ENCODE data around the gene DHODH.
"Not testable (repeated sequence)": the region's sequence is repeated elsewhere in the genome, so short reads cannot be mapped to it uniquely, and the experiment has no call there.

Gene DHODH

DNA sequence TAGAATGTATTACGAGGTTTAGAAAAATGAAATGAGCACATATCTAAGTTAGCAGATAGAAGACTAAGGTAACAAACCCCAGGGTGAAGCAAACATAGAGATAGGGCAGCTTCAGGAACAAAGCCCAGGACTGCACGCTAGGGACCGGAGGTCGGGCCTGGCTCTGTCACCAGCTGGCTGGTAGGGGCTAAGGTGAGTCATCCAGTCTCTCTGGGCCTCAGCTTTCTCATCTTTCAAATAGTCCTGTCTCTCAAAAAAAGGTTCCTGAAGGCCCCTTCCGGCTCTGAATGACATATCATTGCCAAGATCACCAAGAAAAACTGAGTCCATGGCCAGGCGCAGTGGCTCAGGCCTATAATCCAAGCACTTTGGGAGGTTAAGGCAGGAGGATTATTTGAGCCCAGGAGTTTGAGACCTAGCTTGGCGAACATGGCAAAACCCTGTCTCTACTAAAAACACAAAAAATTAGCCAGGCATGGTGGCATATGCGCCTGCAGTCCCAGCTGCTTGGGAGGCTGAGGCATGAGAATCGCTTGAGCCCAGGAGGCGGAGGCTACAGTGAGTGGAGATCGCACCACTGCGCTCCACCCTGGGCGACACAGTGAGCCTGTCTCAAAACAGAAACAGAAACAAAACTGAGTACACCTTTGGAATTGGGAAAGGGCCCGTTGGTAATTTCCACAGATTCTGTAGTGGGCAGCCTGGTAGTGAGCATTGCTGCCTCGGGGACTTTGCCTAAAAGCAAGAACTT, 34.3 kb upstream of the DHODH start:
- ChIA-PET POLR2A (no interaction called here), CTCF (interaction anchor here (0.9 kb wide), 1 partner anchor 91 kb away, joined by 3 read pairs; no protein-coding TSS in a partner anchor)
- no peak for DNase-seq (ENCODE audit: extremely low spot score)
- TF ChIP-seq CTBP1 (IDR thresholded peaks at IDR 0.05; ENCODE audit: borderline replicate concordance), result no peak
- TF ChIP-seq FOXK2 (IDR thresholded peaks at IDR 0.05), result no peak
- TF ChIP-seq TARDBP (IDR thresholded peaks at IDR 0.05), result no peak
- no peak for TF ChIP-seq NFRKB (IDR thresholded peaks at IDR 0.05)
- no peak for TF ChIP-seq SP1 (IDR thresholded peaks at IDR 0.05)
- no peak for TF ChIP-seq L3MBTL2 (conservative IDR thresholded peaks at IDR 0.05)
- no peak for TF ChIP-seq ARNT (IDR thresholded peaks at IDR 0.05)
- no peak for TF ChIP-seq BHLHE40 (IDR thresholded peaks at IDR 0.05; ENCODE audit: borderline replicate concordance)
- TF ChIP-seq ELF4 (IDR thresholded peaks at IDR 0.05), result no peak
- no peak for TF ChIP-seq FOXA1 (IDR thresholded peaks at IDR 0.05)
- TF ChIP-seq SUZ12 (IDR thresholded peaks at IDR 0.05), result no peak
- no peak for TF ChIP-seq LEF1 (IDR thresholded peaks at IDR 0.05; ENCODE audit: borderline replicate concordance)
- no peak for TF ChIP-seq HDGF (IDR thresholded peaks at IDR 0.05; ENCODE audit: borderline replicate concordance)
- TF ChIP-seq PKNOX1 (IDR thresholded peaks at IDR 0.05), result no peak

GRCh38 chr16:71985262-71985974, 23.1 kb upstream of the DHODH start:
- TF ChIP-seq NFRKB (IDR thresholded peaks at IDR 0.05), result no peak
- TF ChIP-seq SUZ12 (IDR thresholded peaks at IDR 0.05), result no peak
- TF ChIP-seq PKNOX1 (IDR thresholded peaks at IDR 0.05), result no peak
- no peak for TF ChIP-seq TARDBP (IDR thresholded peaks at IDR 0.05)
- TF ChIP-seq FOXK2 (IDR thresholded peaks at IDR 0.05), result no peak
- no peak for TF ChIP-seq FOXM1 (IDR thresholded peaks at IDR 0.05; ENCODE audit: borderline replicate concordance)
- no peak for TF ChIP-seq SP1 (IDR thresholded peaks at IDR 0.05)
- no peak for TF ChIP-seq L3MBTL2 (conservative IDR thresholded peaks at IDR 0.05)
- TF ChIP-seq FOXA1 (IDR thresholded peaks at IDR 0.05), result no peak
- TF ChIP-seq CTBP1 (IDR thresholded peaks at IDR 0.05; ENCODE audit: borderline replicate concordance), result no peak
- TF ChIP-seq HDGF (IDR thresholded peaks at IDR 0.05; ENCODE audit: borderline replicate concordance), result no peak
- no peak for TF ChIP-seq ZNF384 (IDR thresholded peaks at IDR 0.05)
- TF ChIP-seq BHLHE40 (IDR thresholded peaks at IDR 0.05; ENCODE audit: borderline replicate concordance), result no peak
- no peak for TF ChIP-seq ELF4 (IDR thresholded peaks at IDR 0.05)
- no peak for TF ChIP-seq ARNT (IDR thresholded peaks at IDR 0.05)
- TF ChIP-seq LEF1 (IDR thresholded peaks at IDR 0.05; ENCODE audit: borderline replicate concordance), result no peak
- ChIA-PET CTCF (no interaction called here), POLR2A (no interaction called here)
- DNase-seq (ENCODE audit: extremely low spot score), result no peak

DNA sequence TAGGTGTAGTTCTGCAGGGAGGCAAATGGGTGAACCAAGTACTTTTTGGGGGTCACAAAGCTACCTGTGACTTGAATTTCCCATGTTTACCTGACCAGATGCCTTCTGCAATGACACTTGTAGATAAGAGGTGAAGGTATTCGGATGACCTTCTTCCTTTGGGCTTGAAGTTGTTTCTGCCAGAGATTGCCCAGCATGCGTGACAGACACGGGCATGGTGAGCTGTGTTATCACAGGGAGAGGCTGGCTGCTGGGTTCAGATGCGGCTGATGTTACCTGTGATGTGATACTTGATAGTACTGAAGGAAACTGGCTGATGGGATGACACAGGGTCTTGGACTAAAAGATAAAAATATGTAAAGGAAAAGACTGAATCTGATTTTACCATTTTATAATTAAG, 22.4 kb upstream of the DHODH start:
- DNase-seq (ENCODE audit: extremely low spot score), result no peak
- TF ChIP-seq LEF1 (IDR thresholded peaks at IDR 0.05; ENCODE audit: borderline replicate concordance) (no peak), BHLHE40 (IDR thresholded peaks at IDR 0.05; ENCODE audit: borderline replicate concordance) (no peak), SP1 (IDR thresholded peaks at IDR 0.05) (no peak), HDGF (IDR thresholded peaks at IDR 0.05; ENCODE audit: borderline replicate concordance) (no peak), SUZ12 (IDR thresholded peaks at IDR 0.05) (no peak), FOXK2 (IDR thresholded peaks at IDR 0.05) (no peak), ZNF384 (IDR thresholded peaks at IDR 0.05) (no peak), ELF4 (IDR thresholded peaks at IDR 0.05) (no peak), L3MBTL2 (conservative IDR thresholded peaks at IDR 0.05) (no peak), TARDBP (IDR thresholded peaks at IDR 0.05) (no peak), ARNT (IDR thresholded peaks at IDR 0.05) (no peak), NFRKB (IDR thresholded peaks at IDR 0.05) (no peak)
- POLR2A ChIA-PET, result no interaction called here
- CTCF ChIA-PET, result no interaction called here

DNA sequence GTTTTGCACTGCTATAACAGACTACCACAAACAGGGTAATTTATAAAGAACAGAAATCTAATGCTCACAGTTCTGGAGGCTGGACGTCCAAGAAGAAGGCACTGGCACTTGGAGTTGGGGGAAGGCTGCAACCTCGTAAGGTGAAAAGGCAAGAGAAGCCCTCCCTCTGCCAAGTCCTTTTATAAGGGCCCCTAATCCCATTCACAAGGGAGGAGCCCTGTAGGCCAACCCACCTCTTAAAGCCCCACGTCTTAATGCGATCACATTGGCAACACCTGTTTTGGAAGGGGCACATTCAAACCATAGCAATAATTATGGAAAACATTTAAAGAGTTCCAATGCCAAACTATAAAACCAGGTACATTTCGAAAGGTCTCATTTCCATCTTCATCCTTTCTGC, 13.5 kb upstream of the DHODH start:
- TF ChIP-seq LEF1 (IDR thresholded peaks at IDR 0.05; ENCODE audit: borderline replicate concordance) (no peak), FOXM1 (IDR thresholded peaks at IDR 0.05; ENCODE audit: borderline replicate concordance) (no peak), SUZ12 (IDR thresholded peaks at IDR 0.05) (no peak), HDGF (IDR thresholded peaks at IDR 0.05; ENCODE audit: borderline replicate concordance) (no peak), TARDBP (IDR thresholded peaks at IDR 0.05) (no peak), BHLHE40 (IDR thresholded peaks at IDR 0.05; ENCODE audit: borderline replicate concordance) (no peak), SP1 (IDR thresholded peaks at IDR 0.05) (no peak), CTBP1 (IDR thresholded peaks at IDR 0.05; ENCODE audit: borderline replicate concordance) (no peak), ARNT (IDR thresholded peaks at IDR 0.05) (no peak), NFRKB (IDR thresholded peaks at IDR 0.05) (no peak), FOXA1 (IDR thresholded peaks at IDR 0.05) (no peak), PKNOX1 (IDR thresholded peaks at IDR 0.05) (no peak)
- CTCF ChIA-PET, result no interaction called here
- POLR2A ChIA-PET, result no interaction called here
- DNase-seq (ENCODE audit: extremely low spot score), result no peak

GRCh38 chr16:71997578-71997977, 11.0 kb upstream of the DHODH start:
- CTCF ChIA-PET; POLR2A ChIA-PET; DNase-seq (ENCODE audit: extremely low spot score): not testable (repeated sequence)

Data from HEK293T (cell line).